HFF-Myc (cell line): Measurements from ENCODE around the gene NEK7.

Source experiments
- DNase-seq: peaks from one replicate; pipeline ENCODE4 v3.0.0-alpha.2; 2011; ENCODE audit warnings: low read depth; ENCODE audit errors: extremely low read depth
- H3K4me3 ChIP-seq: replicated peaks from 2 replicates; pipeline ENCODE4 v1.5.1; 2011; ENCODE audit warnings: low read depth, mild to moderate bottlenecking, control low read depth, low read length
- TF ChIP-seq, protein P1 (sequence below): IDR thresholded peaks from 2 replicates; pipeline ENCODE4 v1.5.1; 2012; ENCODE audit warnings: mild to moderate bottlenecking, low read depth, low read length, control low read depth; ENCODE audit errors: missing control alignments

NEK7 gene

DNA sequence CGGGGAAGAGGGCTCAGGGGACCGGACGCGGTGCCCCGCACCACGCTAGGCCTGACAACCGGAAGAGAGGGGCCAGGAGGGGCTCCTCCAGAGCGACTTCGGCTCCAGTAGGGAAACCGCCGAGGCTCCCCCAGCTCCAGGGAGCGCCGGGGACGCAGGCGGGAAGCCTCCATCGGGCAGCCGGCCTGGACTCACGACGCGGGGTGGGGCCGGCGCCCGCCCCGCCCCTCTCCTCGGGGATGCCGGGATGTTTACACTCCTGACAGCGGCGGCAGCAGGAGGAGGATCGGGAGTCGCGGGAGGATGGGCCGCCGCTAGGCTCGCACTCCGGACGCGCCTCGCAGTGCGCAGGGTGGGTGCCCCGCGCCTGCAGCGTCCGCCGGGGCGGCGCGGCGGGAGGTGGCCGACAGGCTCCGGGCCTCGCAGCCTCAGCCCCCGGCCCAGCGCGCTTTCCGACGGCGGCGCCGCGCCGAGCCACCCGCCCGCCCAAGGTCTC is at the start of gene NEK7:
Gene NEK7 (plus strand): TSS at position 254 of the 496 bp plus-strand sequence. CDS start 75,583 bp downstream, outside the sequence.
- peak within 1 kb of the TSS; percentile 78 for H3K4me3 ChIP-seq
- no peak for DNase-seq
- TF ChIP-seq, protein P1, sequence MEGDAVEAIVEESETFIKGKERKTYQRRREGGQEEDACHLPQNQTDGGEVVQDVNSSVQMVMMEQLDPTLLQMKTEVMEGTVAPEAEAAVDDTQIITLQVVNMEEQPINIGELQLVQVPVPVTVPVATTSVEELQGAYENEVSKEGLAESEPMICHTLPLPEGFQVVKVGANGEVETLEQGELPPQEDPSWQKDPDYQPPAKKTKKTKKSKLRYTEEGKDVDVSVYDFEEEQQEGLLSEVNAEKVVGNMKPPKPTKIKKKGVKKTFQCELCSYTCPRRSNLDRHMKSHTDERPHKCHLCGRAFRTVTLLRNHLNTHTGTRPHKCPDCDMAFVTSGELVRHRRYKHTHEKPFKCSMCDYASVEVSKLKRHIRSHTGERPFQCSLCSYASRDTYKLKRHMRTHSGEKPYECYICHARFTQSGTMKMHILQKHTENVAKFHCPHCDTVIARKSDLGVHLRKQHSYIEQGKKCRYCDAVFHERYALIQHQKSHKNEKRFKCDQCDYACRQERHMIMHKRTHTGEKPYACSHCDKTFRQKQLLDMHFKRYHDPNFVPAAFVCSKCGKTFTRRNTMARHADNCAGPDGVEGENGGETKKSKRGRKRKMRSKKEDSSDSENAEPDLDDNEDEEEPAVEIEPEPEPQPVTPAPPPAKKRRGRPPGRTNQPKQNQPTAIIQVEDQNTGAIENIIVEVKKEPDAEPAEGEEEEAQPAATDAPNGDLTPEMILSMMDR = no peak

DNA sequence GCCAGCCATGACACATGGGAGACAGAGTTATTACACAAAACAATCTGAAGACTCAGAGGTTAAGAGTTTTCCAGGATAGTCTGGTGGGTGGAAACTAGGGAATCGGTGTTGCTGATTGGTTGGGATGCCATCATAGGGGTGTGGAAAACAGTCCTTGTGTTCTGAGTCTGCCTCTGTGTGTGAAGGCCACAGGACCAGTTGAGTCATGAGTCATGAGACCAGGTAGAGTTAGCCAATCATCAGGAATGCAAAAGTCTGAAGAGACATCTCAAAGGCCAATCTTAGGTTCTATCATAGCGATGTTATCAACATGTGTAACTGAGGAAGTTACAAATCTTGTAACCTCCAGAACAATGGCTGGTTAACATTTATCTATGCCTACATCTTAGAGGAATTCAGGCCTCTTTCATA is 49.7 kb upstream of the NEK7 start:
- H3K4me3 ChIP-seq = no peak overlapping the region
- TF ChIP-seq, protein P1 = no peak
- no peak for DNase-seq

DNA sequence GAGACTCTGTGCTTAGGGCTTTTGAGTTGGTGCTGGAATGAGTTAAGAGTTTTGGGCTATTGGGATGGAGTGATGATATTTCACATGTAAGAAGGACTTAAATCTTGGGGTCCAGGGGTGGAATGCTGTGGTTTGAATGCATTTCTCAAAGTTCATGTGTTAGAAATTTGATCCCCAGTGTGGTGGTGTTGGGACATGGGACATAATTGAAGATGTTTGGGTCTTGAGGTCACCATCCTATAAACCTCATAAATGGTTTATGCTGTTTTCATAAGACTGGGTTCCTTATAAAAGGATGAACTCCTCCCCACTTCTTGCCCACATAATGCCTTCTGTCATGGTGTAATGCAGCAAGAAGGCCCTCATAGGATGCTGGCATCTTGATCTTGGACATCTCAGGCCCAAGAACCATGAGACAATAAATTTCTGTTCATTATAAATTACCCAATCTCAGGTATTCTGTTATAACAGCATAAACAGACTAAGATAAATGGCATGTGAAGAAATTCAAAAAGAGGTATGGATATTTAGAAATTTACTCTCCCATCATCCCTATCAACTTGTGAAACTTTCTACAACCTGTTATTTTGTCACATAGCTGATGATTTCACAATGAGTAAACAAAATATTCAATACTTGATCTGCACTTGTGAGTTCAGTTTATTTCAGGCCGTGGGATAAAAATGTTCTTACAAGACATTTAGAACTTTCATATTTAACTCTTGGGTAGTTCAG is 48.0 kb upstream of the NEK7 start:
- TF ChIP-seq, protein P1 = no peak
- H3K4me3 ChIP-seq = no peak overlapping the region
- DNase-seq = no peak

DNA sequence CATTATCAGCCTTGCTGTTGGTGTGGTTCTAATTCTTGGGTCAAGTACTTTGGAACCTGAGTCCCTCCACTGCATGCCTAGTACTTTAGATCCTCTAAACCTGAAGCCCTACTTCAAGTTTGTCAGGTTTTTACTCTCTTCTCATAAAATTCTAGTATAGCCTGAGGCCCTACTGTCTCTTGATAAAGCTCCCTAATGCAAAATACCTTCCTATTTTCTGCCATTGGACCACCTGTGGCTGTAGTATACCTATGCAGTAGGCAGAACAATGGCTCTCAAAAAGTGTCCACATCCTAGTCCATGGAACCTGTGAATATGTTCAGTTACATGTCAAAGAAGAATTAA is 47.5 kb upstream of the NEK7 start:
- no peak for DNase-seq
- H3K4me3 ChIP-seq = no peak overlapping the region
- TF ChIP-seq, protein P1 = no peak

DNA sequence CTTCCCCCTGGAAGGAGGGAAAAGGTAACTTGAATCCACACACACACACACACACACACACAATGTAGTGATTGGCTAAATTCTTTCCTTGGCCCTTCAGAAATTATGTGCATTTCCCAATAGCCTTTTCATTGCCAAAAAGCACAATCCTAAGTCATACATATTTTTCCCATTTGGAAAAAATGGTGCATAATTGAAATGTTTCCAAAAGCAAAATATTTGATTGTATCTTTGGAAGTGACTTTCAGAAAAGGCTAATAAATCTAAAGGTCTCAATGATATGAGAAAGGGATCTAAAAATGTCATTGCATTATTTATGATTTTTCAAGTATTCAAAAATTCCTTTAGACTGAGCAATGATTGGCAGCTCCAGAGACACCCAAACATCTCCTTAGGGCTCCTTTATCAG is 43.5 kb upstream of the NEK7 start:
- H3K4me3 ChIP-seq = no peak overlapping the region
- DNase-seq = no peak
- TF ChIP-seq, protein P1 = no peak

DNA sequence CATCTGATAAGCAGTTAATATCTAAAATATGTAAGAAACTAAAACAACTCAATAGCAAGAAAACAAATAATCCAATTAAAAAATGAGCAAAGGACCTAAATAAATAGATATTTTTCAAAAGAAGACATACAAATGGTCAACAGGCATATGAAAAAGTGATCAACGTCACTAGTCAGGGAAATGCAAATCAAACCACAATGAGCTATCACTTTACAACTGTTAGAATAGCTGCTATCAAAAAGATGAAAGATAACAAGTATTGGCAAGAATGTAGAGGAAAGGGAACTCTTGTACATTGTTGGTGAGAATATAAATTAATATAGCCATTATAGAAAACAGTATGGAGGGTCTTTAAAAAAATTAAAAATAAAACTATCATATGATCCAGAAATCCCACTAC is 40.7 kb upstream of the NEK7 start:
- H3K4me3 ChIP-seq = no peak overlapping the region
- TF ChIP-seq, protein P1 = no peak
- no peak for DNase-seq

DNA sequence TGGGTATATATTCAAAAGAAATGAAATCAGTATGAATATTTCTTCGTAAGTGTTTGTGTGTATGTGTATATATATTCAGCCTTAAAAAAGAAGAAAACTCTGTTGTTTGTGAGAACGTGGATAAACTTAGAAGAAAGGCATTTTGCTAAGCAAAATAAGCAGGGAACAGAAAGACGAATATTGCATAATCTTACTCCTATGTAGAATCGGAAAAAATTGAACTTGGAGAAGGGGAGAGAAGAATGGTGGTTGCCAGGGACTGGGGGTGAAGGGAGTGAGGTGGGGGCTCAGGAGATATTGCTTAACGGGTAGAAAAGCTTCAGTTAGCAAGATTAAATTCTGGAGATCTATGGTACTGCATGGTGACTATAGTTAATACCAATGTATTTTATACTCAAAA is 40.3 kb upstream of the NEK7 start:
- no peak for DNase-seq
- TF ChIP-seq, protein P1 = no peak
- no peak overlapping the region for H3K4me3 ChIP-seq
